IMR-90 (cell line): ENCODE results near the gene BUB1. TPM values are rescaled to one million over a fixed set of nuclear protein-coding genes. Genes with fewer than 3 reads are reported as not detected.
A peak's percentile ranks its signal among the peaks of the same experiment; 100 is the strongest.

Experiments used
- ATAC-seq: fragments of 200-7000 bp; cut with Tn5 transposase; 2 replicates; pipeline ENCODE4 v1.9.1; 2020; ENCODE audit warnings: low read depth, mild to moderate bottlenecking, moderate library complexity
- BruUV-seq: library from RNA; stranded (reverse); fragments of 400-500 nt; replicated peaks from 2 replicates; lab custom pipeline; 2021; lab: Mats Ljungman, UMichigan
- CTCF ChIA-PET: fragments of 300-600 bp; formaldehyde crosslinking; extraction: SDS; loops from one replicate; lab custom pipeline; 2021; ENCODE audit warnings: antibody characterized with exemption; lab: Yijun Ruan, JAX
- POLR2A ChIA-PET: fragments of 300-600 bp; sonication (Branson Sonifier 250); formaldehyde crosslinking; loops from one replicate; lab custom pipeline; 2022; ENCODE audit warnings: antibody characterized with exemption; ENCODE audit not compliant: unreplicated experiment; lab: Charles Lee
- DNase-seq: peaks from one replicate; pipeline ENCODE4 v3.0.0; 2013
- H2AFZ ChIP-seq: replicated peaks from 2 replicates; pipeline ENCODE3; 2013; ENCODE audit warnings: low read length, mild to moderate bottlenecking; ENCODE audit not compliant: poor library complexity
- H2AK5ac ChIP-seq: 2 replicates; pipeline ENCODE4 v1.6.1; 2013; ENCODE audit warnings: low read depth, low read length, inconsistent platforms
- H2AK9ac ChIP-seq: replicated peaks from 2 replicates; pipeline ENCODE3; 2013; ENCODE audit warnings: mild to moderate bottlenecking, low read depth, low read length, moderate library complexity; ENCODE audit not compliant: poor library complexity
- H2BK120ac ChIP-seq: 2 replicates; pipeline ENCODE4 v1.6.1; 2013; ENCODE audit warnings: low read depth, low read length, inconsistent platforms
- H2BK15ac ChIP-seq: 3 replicates; pipeline ENCODE4 v1.6.1; 2013; ENCODE audit warnings: low read depth, low read length, inconsistent platforms
- H2BK20ac ChIP-seq: 2 replicates; pipeline ENCODE4 v1.6.1; 2013; ENCODE audit warnings: low read depth, mild to moderate bottlenecking, inconsistent platforms, low read length, moderate library complexity
- H2BK5ac ChIP-seq: 2 replicates; pipeline ENCODE4 v1.6.1; 2013; ENCODE audit warnings: mild to moderate bottlenecking, low read depth, low read length, inconsistent platforms; ENCODE audit not compliant: poor library complexity, severe bottlenecking
- H3K14ac ChIP-seq: replicated peaks from 2 replicates; pipeline ENCODE4 v1.6.1; 2013; ENCODE audit warnings: low read depth, low read length, inconsistent platforms
- H3K18ac ChIP-seq: 2 replicates; pipeline ENCODE4 v1.6.1; 2013; ENCODE audit warnings: low read depth, low read length, control low read depth
- H3K23ac ChIP-seq: 2 replicates; pipeline ENCODE4 v1.6.1; 2013; ENCODE audit warnings: low read depth, low read length, inconsistent platforms
- H3K27ac ChIP-seq: 2 replicates; pipeline ENCODE4 v1.5.1; 2013; ENCODE audit warnings: mild to moderate bottlenecking, control low read depth, low read length; ENCODE audit not compliant: insufficient read depth
- H3K27me3 ChIP-seq: 2 replicates; pipeline ENCODE4 v1.6.1; 2013; ENCODE audit warnings: low read length; ENCODE audit not compliant: control insufficient read depth, insufficient read depth
- H3K36me3 ChIP-seq: 2 replicates; pipeline ENCODE4 v1.6.1; 2013; ENCODE audit warnings: low read length, mixed read lengths; ENCODE audit not compliant: control insufficient read depth, insufficient read depth
- H3K4ac ChIP-seq: 2 replicates; pipeline ENCODE4 v1.6.1; 2013; ENCODE audit warnings: low read depth, low read length, inconsistent platforms
- H3K4me1 ChIP-seq: 2 replicates; pipeline ENCODE4 v1.6.1; 2013; ENCODE audit warnings: low read length, mixed read lengths; ENCODE audit not compliant: control insufficient read depth, insufficient read depth
- H3K4me2 ChIP-seq: 2 replicates; pipeline ENCODE4 v1.6.1; 2013; ENCODE audit warnings: low read depth, mild to moderate bottlenecking, control low read depth, low read length, moderate library complexity
- H3K4me3 ChIP-seq: 2 replicates; pipeline ENCODE4 v1.5.1; 2013; ENCODE audit warnings: low read depth, mild to moderate bottlenecking, control low read depth, low read length, moderate library complexity; ENCODE audit not compliant: insufficient read depth
- H3K56ac ChIP-seq: 2 replicates; pipeline ENCODE4 v1.6.1; 2013; ENCODE audit warnings: low read length, inconsistent platforms; ENCODE audit not compliant: insufficient read depth; ENCODE audit errors: extremely low read depth
- H3K79me1 ChIP-seq, 2 experiments: 2 replicates each; pipeline ENCODE4 v1.6.1; 2013; ENCODE audit warnings: low read length in 2 of 2, inconsistent platforms in 1 of 2, low read depth in 1 of 2
- H3K9ac ChIP-seq: 2 replicates; pipeline ENCODE4 v1.6.1; 2013; ENCODE audit warnings: low read depth, low read length, control low read depth
- H3K9me1 ChIP-seq: 2 replicates; pipeline ENCODE4 v1.6.1; 2013; ENCODE audit warnings: low read length, inconsistent platforms; ENCODE audit not compliant: insufficient read depth
- H3K9me3 ChIP-seq: 2 replicates; pipeline ENCODE4 v1.6.1; 2013; ENCODE audit warnings: low read length; ENCODE audit not compliant: control insufficient read depth, insufficient read depth
- H4K20me1 ChIP-seq: 2 replicates; pipeline ENCODE4 v1.6.1; 2013; ENCODE audit warnings: low read length, inconsistent platforms; ENCODE audit not compliant: insufficient read depth
- H4K5ac ChIP-seq: 2 replicates; pipeline ENCODE4 v1.6.1; 2013; ENCODE audit warnings: mild to moderate bottlenecking, low read depth, low read length, control low read depth
- H4K8ac ChIP-seq, 2 experiments: 2 replicates each; pipeline ENCODE4 v1.6.1; 2013; ENCODE audit warnings: low read depth in 2 of 2, low read length in 2 of 2, control low read depth in 1 of 2, inconsistent platforms in 1 of 2
- H4K91ac ChIP-seq: 2 replicates; pipeline ENCODE4 v1.6.1; 2013; ENCODE audit warnings: low read depth, low read length, inconsistent platforms; ENCODE audit not compliant: insufficient read depth
- BHLHE40 ChIP-seq: fragments of 150-350 bp; IDR thresholded peaks from 2 replicates; pipeline ENCODE4 v1.6.1; 2016; ENCODE audit warnings: mild to moderate bottlenecking, low read depth, low read length
- CEBPB ChIP-seq: IDR thresholded peaks from 2 replicates; pipeline ENCODE4 v1.6.1; 2012; ENCODE audit warnings: low read depth, low read length, improper control_type of control experiment
- CHD1 ChIP-seq: IDR thresholded peaks from 2 replicates; pipeline ENCODE4 v1.6.1; 2012; ENCODE audit warnings: low read depth, low read length, improper control_type of control experiment
- CTCF ChIP-seq: conservative IDR thresholded peaks from 2 replicates; pipeline ENCODE4 v1.5.1; 2012; ENCODE audit warnings: mild to moderate bottlenecking, low read depth, low read length, improper control_type of control experiment
- ELK1 ChIP-seq: fragments of 150-350 bp; IDR thresholded peaks from 2 replicates; pipeline ENCODE4 v1.6.1; 2016; ENCODE audit warnings: low read depth, mild to moderate bottlenecking, low read length, moderate library complexity, borderline replicate concordance
- FOS ChIP-seq: fragments of 150-350 bp; IDR thresholded peaks from 2 replicates; pipeline ENCODE4 v1.6.1; 2016; ENCODE audit warnings: low read depth, low read length
- MAZ ChIP-seq: IDR thresholded peaks from 2 replicates; pipeline ENCODE4 v1.6.1; 2012; ENCODE audit warnings: low read depth, mild to moderate bottlenecking, low read length, improper control_type of control experiment, moderate library complexity, borderline replicate concordance
- MXI1 ChIP-seq: IDR thresholded peaks from 2 replicates; pipeline ENCODE4 v1.6.1; 2012; ENCODE audit warnings: low read depth, mild to moderate bottlenecking, low read length, moderate library complexity, borderline replicate concordance
- NFE2L2 ChIP-seq: fragments of 150-350 bp; IDR thresholded peaks from 2 replicates; pipeline ENCODE4 v1.6.1; 2016; ENCODE audit warnings: low read depth, mild to moderate bottlenecking, low read length
- POLR2A ChIP-seq: IDR thresholded peaks from 2 replicates; pipeline ENCODE4 v1.6.1; 2012; ENCODE audit warnings: mild to moderate bottlenecking, low read depth, low read length
- RAD21 ChIP-seq: IDR thresholded peaks from 2 replicates; pipeline ENCODE4 v1.6.1; 2012; ENCODE audit warnings: low read length, improper control_type of control experiment
- RCOR1 ChIP-seq: IDR thresholded peaks from 2 replicates; pipeline ENCODE4 v1.6.1; 2012; ENCODE audit warnings: mild to moderate bottlenecking, low read length, improper control_type of control experiment; ENCODE audit not compliant: insufficient replicate concordance
- RFX5 ChIP-seq: IDR thresholded peaks from 2 replicates; pipeline ENCODE4 v1.8.0; 2012; ENCODE audit warnings: low read depth, mild to moderate bottlenecking, low read length, moderate library complexity
- SMC3 ChIP-seq: fragments of 150-350 bp; IDR thresholded peaks from 2 replicates; pipeline ENCODE4 v1.6.1; 2016; ENCODE audit warnings: low read depth, mild to moderate bottlenecking, antibody characterized with exemption, low read length, moderate library complexity
- USF2 ChIP-seq: fragments of 150-350 bp; IDR thresholded peaks from 2 replicates; pipeline ENCODE4 v1.6.1; 2017; ENCODE audit warnings: mild to moderate bottlenecking, antibody characterized with exemption, low read length, low read depth
- WGBS, 2 experiments: methylation state at CpG; one replicate each; pipeline versions ENCODE4 v1.1.5 to v1.1.7; 2013; ENCODE audit warnings: missing lambda C conversion rate in 2 of 2; ENCODE audit not compliant: insufficient read length in 1 of 2; ENCODE audit errors: extremely low coverage in 2 of 2; 5-methylcytosine and 5-hydroxymethylcytosine counted together
- dilution Hi-C: fragments of 300-500 bp; cut with HindIII; formaldehyde crosslinking; loops from one replicate; pipeline ENCODE4 v1.14.3; 2018; ENCODE audit warnings: low sequenced_read_pairs; ENCODE audit not compliant: unreplicated experiment
- in situ Hi-C: fragments of 300-500 bp; cut with MboI; formaldehyde crosslinking; loops from 3 replicates; pipeline ENCODE4 v1.14.3; 2019; ENCODE audit warnings: low sequenced_read_pairs, inconsistent platforms, mixed read lengths
- intact Hi-C: fragments of 100-400 bp; cut with micrococcal nuclease; formaldehyde crosslinking; loops from 2 replicates; pipeline ENCODE4 v1.10.0; 2022
- polyA plus RNA-seq, 3 experiments: library from polyadenylated mRNA; depleted of rRNA; stranded (reverse); fragments of >200 nt; gene quantifications; 2 replicates each; pipeline ENCODE4 v1.2.3, GENCODE V29; 2012; ENCODE audit warnings: low replicate concordance in 1 of 3
- total RNA-seq: library from RNA; depleted of rRNA; stranded (reverse); fragments of >200 nt; gene quantifications from 2 replicates; pipeline ENCODE4 v1.2.3, GENCODE V29; 2012

Gene BUB1
- total and polyA plus RNA-seq, 2 of the 4 experiments (the other 2 are of a cell fraction), result 19.6 to 43.4 TPM

DNA sequence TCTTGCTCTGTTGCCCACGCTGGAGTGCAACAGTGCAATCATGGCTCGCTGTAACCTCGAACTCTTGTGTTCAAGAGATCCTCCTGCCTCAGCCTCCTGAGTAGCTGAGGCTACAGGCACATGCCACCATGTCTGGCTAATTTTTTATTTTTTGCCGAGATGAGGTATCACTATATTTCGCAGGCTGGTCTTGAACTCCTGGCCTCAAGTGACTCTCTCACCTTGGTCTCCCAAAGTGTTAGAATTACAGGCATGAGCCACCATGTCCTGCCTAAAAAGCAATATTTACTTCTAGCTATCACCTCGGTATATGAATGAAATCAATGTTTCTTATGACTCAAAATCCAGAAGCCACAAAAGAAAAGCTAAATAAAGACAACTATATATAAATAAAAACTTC, 2.2 kb downstream of the BUB1 start:
- TF ChIP-seq RCOR1, result no peak
- no peak for TF ChIP-seq FOS
- TF ChIP-seq POLR2A, result no peak
- TF ChIP-seq MXI1, result no peak
- no peak for TF ChIP-seq CEBPB
- no peak for TF ChIP-seq BHLHE40
- TF ChIP-seq SMC3, result no peak
- no peak for TF ChIP-seq NFE2L2
- no peak for TF ChIP-seq RFX5
- TF ChIP-seq ELK1, result no peak
- no peak for TF ChIP-seq CTCF
- TF ChIP-seq USF2, result no peak
- no peak for TF ChIP-seq CHD1
- TF ChIP-seq MAZ, result no peak
- no peak for TF ChIP-seq RAD21
- peaks cover 6% of the 10 kb centered on the region; the same call in 1 of the 2 replicates for H3K27me3 ChIP-seq
- no peak overlapping the region for H3K4me2 ChIP-seq
- no peak overlapping the region for H3K14ac ChIP-seq
- no peak overlapping the region for H3K4me3 ChIP-seq
- no peaks in the 10 kb centered on the region for H4K20me1 ChIP-seq
- H3K23ac ChIP-seq, result no peak overlapping the region
- peaks cover 22 to 35% of the 10 kb centered on the region in 2 experiments for H3K79me1 ChIP-seq
- peaks cover 11% of the 10 kb centered on the region for H3K4me1 ChIP-seq
- no peak overlapping the region for H2BK20ac ChIP-seq
- no peaks in the 10 kb centered on the region for H3K36me3 ChIP-seq
- DNase-seq, result no peak
- no peak overlapping the region for H3K9ac ChIP-seq
- H3K56ac ChIP-seq, result no peak overlapping the region
- in situ Hi-C loops (no loop called here), dilution Hi-C loops (no loop called here), intact Hi-C loops (no loop called here)
- H4K8ac ChIP-seq, result peak overlapping the region; percentile 54 to 56; a peak in 3 of 4 replicates
- H4K5ac ChIP-seq, result peak overlapping the region; percentile 41; the same call in 1 of the 2 replicates
- ChIA-PET CTCF (interaction anchor here (0.6 kb wide), 1 partner anchor 1241 kb away, joined by 3 read pairs; no protein-coding TSS in a partner anchor), POLR2A (no interaction called here)
- H2AK5ac ChIP-seq, result no peak overlapping the region
- no peak overlapping the region for H3K27ac ChIP-seq
- H3K9me3 ChIP-seq, result no peaks in the 10 kb centered on the region
- H4K91ac ChIP-seq, result no peak overlapping the region
- ATAC-seq, result no peak
- no peak overlapping the region for H2BK5ac ChIP-seq
- H2BK120ac ChIP-seq, result no peak overlapping the region
- no peak overlapping the region for H2AFZ ChIP-seq
- no peak overlapping the region for H2BK15ac ChIP-seq
- BruUV-seq, result no TSS peak
- peaks cover 10% of the 10 kb centered on the region for H3K9me1 ChIP-seq
- no peak overlapping the region for H3K4ac ChIP-seq
- no peak overlapping the region for H2AK9ac ChIP-seq
- 89% methylated on average over 5 of the region's 6 CpGs; no CpG with 5 or more reads in 1 of the 2 experiments for WGBS, 2 experiments
- H3K18ac ChIP-seq, result no peak overlapping the region
